ENCODE results near the gene SH3BP2.

- no peak for TF ChIP-seq CTCF (conservative IDR thresholded peaks at IDR 0.05; ENCODE audit: low read length)
- no peak for TF ChIP-seq EZH2phosphoT487 (IDR thresholded peaks at IDR 0.05; ENCODE audit: borderline replicate concordance, low read depth, low read length)
Observed at GRCh38 chr4:2768124-2768523, 24.8 kb upstream of the SH3BP2 start.

All from OCI-LY7 (cell line).